Measurements from ENCODE around the gene ELMO1. TPM values are rescaled to one million over a fixed set of nuclear protein-coding genes. Genes with fewer than 3 reads are reported as not detected.

The ELMO1 gene
- total RNA-seq, 1 donor from 2014 or later: 30.3 TPM

- DNase-seq (ENCODE audit: low read depth in 2 of 2): no peak
Measured at GRCh38 chr7:36806891-36807290, 641.8 kb downstream of the ELMO1 start.

Other genes starting within 250 kb of the ELMO1 start
- gene GPR141, start 234.9 kb upstream of the ELMO1 start, total RNA-seq: 0.13 TPM in 2 replicates